Esophagus muscularis mucosa (tissue), 4 donors: ENCODE measurements around the gene MEX3B. TPM values are rescaled to one million over a fixed set of nuclear protein-coding genes. Genes with fewer than 3 reads are reported as not detected.

Experiments
- DNase-seq: peaks from one replicate; pipeline ENCODE4 v3.0.0-alpha.2; 2017; ENCODE audit errors: extremely low spot score
- H3K27ac ChIP-seq, 4 donors: fragments of 200-600 bp; sonication (generic); replicated peaks in 1 of 4; 1 replicate in 3 of 4; 2 replicates in 1 of 4; pipeline ENCODE4 v1.5.1; 2016 to 2019; ENCODE audit warnings: mild to moderate bottlenecking in 1 of 4
- H3K27me3 ChIP-seq, 4 donors: fragments of 200-600 bp; sonication (generic); one replicate each; pipeline versions ENCODE4 v1.5.1 to v1.6.0; 2016 to 2019
- H3K36me3 ChIP-seq, 4 donors: fragments of 200-600 bp; sonication (generic); one replicate each; pipeline ENCODE4 v1.5.1; 2016 to 2019
- H3K4me1 ChIP-seq, 4 donors: fragments of 200-600 bp; sonication (generic); one replicate each; pipeline ENCODE4 v1.5.1; 2016 to 2019
- H3K4me3 ChIP-seq, 4 donors: fragments of 200-600 bp; sonication (generic); 1 replicate in 2 of 4; 2 replicates in 2 of 4; pipeline ENCODE4 v1.5.1; 2016 to 2019; ENCODE audit warnings: mild to moderate bottlenecking in 4 of 4, moderate library complexity in 1 of 4
- H3K9me3 ChIP-seq, 4 donors: fragments of 200-600 bp; sonication (generic); 1 replicate in 3 of 4; 2 replicates in 1 of 4; pipeline ENCODE4 v1.5.1; 2016 to 2019
- CTCF ChIP-seq, 3 experiments: fragments of 200-600 bp in 2 of 3; fragments of 450-650 bp in 1 of 3; sonication (generic) in 2 of 3; IDR thresholded peaks; one replicate each; pipeline ENCODE4 v1.5.1; 2017 to 2019; ENCODE audit warnings: antibody characterized with exemption in 3 of 3, mild to moderate bottlenecking in 2 of 3, moderate library complexity in 1 of 3
- EP300 ChIP-seq: sonication (generic); formaldehyde crosslinking; IDR thresholded peaks from one replicate; pipeline ENCODE4 v1.6.1; 2017; ENCODE audit warnings: antibody characterized with exemption
- POLR2A ChIP-seq: fragments of 450-650 bp; IDR thresholded peaks from one replicate; pipeline ENCODE4 v1.6.1; 2017; ENCODE audit warnings: antibody characterized with exemption, moderate library complexity, mild to moderate bottlenecking, low read depth
- POLR2AphosphoS5 ChIP-seq, 2 donors: sonication (generic); formaldehyde crosslinking; IDR thresholded peaks; one replicate each; pipeline ENCODE4 v1.6.1; 2017; ENCODE audit warnings: antibody characterized with exemption in 2 of 2
- WGBS: methylation state at CpG from one replicate; pipeline ENCODE4 v1.1.5; 2018; 5-methylcytosine and 5-hydroxymethylcytosine counted together
- intact Hi-C: fragments of 100-400 bp; cut with DNase I; formaldehyde crosslinking; loops from one replicate; pipeline ENCODE4 v1.15.1; 2023
- total RNA-seq, 4 donors: library from RNA; depleted of rRNA; stranded (reverse); fragments of >200 nt; gene quantifications; one replicate each; pipeline versions ENCODE4 v1.1.0 to v1.2.1, GENCODE V29; 2016

MEX3B gene
- total RNA-seq, 4 donors from 2014 or later: 1.5 to 2.4 (median 1.9) TPM

GRCh38 chr15:82086243-82086995 is 40.6 kb upstream of the MEX3B start:
- TF ChIP-seq POLR2AphosphoS5 (IDR thresholded peaks at IDR 0.05) (no peak), CTCF (IDR thresholded peaks at IDR 0.05) (no peak), EP300 (no peak), POLR2A (no peak)
- Histone ChIP-seq H3K9me3 (no peaks in the 10 kb centered on the region), H3K4me3 (no peak overlapping the region), H3K27me3 (no peaks in the 10 kb centered on the region), H3K4me1 (no peaks in the 10 kb centered on the region), H3K27ac (no peak overlapping the region), H3K36me3 (no peaks in the 10 kb centered on the region)
- intact Hi-C loops: no loop called here
- DNase-seq: no peak
- WGBS: 92% methylated on average over 16 of the region's 16 CpGs

DNA sequence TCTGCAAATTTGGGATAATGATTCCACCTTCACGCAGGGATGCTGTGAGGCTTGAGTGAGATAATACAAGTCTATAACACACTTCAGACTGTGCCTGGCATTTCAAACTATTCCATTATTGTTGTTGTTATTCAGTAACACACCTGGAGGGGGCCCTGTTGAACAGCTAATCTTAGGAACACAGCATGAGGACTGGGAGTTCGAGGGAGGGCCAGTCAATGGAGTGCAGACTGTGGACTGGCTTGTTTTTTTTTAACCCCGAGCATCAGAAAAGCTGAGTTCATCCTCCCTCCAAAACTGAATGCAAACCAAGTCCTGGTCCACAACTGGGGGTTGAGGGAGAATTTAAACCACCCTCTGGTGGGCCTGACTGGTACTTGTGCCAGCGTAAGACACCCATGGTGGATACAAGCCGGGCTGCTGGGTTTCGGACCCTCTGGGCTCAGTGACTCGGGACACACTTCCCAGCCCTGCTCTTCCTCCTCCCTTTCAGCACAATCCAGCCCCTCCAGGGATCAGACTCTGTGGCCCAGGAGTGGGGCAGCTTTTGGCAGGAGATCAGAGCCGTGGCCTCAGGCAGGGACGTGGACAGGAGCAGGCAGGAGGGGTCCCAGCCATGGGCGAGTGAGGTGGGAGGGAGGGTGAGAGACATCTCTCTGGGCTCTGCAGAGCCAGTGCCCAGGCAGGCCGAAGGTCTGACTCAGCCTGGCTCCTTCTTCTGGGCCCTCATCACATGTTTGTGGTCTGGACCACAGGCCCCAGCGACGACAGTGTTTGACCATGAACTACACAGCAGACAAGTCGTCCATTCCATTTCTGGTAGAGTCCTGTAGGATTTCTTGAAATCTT is 36.3 kb upstream of the MEX3B start:
- no peak for DNase-seq
- Histone ChIP-seq H3K27me3 (peaks cover 0 to 12% (median 0%) of the 10 kb centered on the region in 4 donors), H3K4me1 (no peaks in the 10 kb centered on the region), H3K27ac (no peak overlapping the region), H3K36me3 (no peaks in the 10 kb centered on the region), H3K4me3 (no peak overlapping the region), H3K9me3 (no peaks in the 10 kb centered on the region)
- TF ChIP-seq POLR2A (no peak), EP300 (no peak), CTCF (IDR thresholded peaks at IDR 0.05) (no peak), POLR2AphosphoS5 (IDR thresholded peaks at IDR 0.05) (no peak)
- intact Hi-C loops: no loop called here
- WGBS: 81% methylated on average over 14 of the region's 14 CpGs

DNA sequence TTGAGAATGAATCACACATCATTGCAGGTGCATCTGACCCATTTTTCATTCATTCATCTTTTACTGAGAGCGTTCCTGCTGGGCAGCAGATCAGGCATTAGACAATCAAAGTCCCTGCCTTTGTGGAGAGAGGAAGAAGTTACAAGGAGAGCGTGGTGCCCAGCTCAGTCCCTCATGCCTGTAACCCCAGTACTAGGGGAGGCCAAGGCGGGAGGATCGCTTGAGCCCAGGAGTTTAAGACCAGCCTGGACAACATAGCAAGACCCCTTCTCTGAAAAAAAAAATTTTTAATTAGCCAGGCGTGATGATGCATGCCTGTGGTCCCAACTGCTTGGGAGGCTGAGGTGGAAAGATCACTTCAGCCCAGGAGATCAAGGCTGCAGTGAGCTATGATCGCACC is 35.0 kb upstream of the MEX3B start:
- no peaks in the 10 kb centered on the region for H3K9me3 ChIP-seq
- H3K27me3 ChIP-seq: peaks cover 0 to 23% (median 0%) of the 10 kb centered on the region in 4 donors
- TF ChIP-seq POLR2A (no peak), CTCF (IDR thresholded peaks at IDR 0.05) (no peak)
- no peak overlapping the region for H3K27ac ChIP-seq
- DNase-seq: no peak
- 94% methylated on average over 6 of the region's 6 CpGs for WGBS
- H3K4me3 ChIP-seq: no peak overlapping the region
- no peaks in the 10 kb centered on the region for H3K4me1 ChIP-seq
- intact Hi-C loops: no loop called here
- no peaks in the 10 kb centered on the region for H3K36me3 ChIP-seq

DNA sequence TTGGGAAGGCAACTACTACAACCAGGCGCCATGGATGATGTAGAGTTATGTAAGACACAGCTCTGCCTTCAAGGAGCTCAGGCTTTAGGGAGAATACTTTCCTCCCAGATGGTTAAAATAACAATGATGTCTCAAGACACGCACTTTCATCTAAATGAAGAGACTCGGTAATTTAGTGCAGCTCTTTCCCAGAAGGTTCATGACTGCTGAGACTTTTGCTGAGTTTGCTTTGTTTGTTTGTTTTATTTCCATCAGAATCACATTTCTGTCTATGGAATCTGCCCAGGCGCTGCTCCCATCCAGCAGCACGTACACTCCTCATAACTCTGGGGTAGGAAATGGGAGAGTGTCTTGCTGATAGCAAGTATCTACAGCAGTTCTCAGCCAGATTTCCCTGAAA is 33.9 kb upstream of the MEX3B start:
- H3K27ac ChIP-seq: no peak overlapping the region
- no peaks in the 10 kb centered on the region for H3K4me1 ChIP-seq
- TF ChIP-seq CTCF (IDR thresholded peaks at IDR 0.05): no peak
- no peak for TF ChIP-seq EP300
- no peak for TF ChIP-seq POLR2A
- TF ChIP-seq POLR2AphosphoS5 (IDR thresholded peaks at IDR 0.05): no peak
- intact Hi-C loops: no loop called here
- no peak for DNase-seq
- peaks cover 0 to 27% (median 0%) of the 10 kb centered on the region in 4 donors for H3K27me3 ChIP-seq
- H3K9me3 ChIP-seq: no peaks in the 10 kb centered on the region
- H3K4me3 ChIP-seq: no peak overlapping the region
- no peaks in the 10 kb centered on the region for H3K36me3 ChIP-seq
- 57% methylated on average over 5 of the region's 5 CpGs for WGBS
